HG03139 (cell line): Measurements from ENCODE around the gene NOTUM.
"Not testable (repeated sequence)": the region's sequence is repeated elsewhere in the genome, so short reads cannot be mapped to it uniquely, and the experiment has no call there.

Experiments
- ATAC-seq: cut with Tn5 transposase; IDR thresholded peaks from one replicate; pipeline ENCODE4 v1.9.1; 2021; ENCODE audit not compliant: unreplicated experiment

Gene NOTUM

DNA sequence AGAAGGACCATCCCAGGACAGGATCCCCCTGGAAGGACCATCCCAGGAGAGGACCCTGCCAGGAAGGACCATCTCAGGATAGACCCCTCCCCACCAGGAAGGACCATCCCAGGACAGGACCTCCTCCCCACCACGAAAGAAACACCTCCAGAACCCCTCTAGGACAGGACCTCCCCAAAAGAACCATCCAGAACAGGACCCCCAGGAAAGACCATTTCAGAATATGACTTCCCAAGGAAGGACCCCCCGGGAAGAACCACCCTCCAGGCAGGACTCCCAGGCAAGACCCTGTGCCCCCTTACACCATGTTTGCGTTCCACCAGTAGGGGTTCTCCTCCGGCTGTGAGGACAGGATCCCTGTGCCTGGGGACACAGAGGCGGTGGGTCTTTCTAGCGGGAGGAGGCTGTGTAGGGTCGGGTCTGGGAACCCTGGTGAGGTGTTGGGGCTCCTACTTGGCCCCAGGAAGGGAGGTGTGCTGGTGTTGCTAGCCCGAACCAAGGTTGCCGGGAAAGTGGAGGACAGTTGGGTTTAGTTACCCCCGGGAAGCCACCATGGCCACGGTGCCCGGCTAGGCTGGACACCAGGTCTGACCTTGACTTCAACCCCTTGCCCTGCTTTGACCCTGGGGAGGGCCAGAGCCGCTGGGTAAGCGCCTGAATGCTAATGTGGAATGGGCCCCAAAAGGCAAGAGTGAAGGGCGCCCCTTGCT lies 2.2 kb downstream of the NOTUM start:
- ATAC-seq, result no peak

DNA sequence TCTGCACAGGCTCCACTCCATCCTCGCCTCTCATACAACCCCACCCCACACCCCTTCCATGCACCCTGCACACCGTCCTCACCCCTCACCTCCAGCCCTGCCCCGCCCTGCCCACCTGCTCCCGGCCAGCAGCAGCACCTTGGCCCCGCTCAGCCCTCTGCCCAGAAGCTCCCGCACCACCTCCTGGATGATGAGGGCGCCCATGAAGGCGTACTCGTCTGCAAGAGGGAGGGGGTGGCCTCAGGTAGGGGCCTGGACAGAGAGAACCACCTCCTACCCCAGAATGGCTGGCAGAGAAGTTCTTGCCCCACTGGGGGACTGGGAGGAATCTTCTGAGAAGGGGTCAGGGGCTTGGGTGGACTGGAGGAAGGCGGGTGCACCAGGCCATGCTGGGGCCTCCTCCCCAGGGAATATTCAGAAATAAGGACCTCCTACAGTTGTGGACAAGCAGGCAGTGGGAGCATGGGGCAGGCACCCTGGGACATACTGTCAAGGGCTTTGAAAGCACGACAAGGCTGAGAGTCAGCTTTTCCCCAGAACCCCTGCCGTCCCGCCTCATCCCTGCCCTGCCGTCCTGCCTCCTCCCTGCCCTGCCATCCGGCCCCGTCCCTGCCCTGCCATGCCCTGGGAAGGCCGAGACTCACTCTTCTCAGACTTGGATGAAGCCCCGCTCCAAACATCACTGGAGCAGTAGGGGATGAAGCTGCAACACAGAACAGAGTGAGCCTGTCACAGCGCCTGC lies 3.1 kb downstream of the NOTUM start:
- no peak for ATAC-seq

DNA sequence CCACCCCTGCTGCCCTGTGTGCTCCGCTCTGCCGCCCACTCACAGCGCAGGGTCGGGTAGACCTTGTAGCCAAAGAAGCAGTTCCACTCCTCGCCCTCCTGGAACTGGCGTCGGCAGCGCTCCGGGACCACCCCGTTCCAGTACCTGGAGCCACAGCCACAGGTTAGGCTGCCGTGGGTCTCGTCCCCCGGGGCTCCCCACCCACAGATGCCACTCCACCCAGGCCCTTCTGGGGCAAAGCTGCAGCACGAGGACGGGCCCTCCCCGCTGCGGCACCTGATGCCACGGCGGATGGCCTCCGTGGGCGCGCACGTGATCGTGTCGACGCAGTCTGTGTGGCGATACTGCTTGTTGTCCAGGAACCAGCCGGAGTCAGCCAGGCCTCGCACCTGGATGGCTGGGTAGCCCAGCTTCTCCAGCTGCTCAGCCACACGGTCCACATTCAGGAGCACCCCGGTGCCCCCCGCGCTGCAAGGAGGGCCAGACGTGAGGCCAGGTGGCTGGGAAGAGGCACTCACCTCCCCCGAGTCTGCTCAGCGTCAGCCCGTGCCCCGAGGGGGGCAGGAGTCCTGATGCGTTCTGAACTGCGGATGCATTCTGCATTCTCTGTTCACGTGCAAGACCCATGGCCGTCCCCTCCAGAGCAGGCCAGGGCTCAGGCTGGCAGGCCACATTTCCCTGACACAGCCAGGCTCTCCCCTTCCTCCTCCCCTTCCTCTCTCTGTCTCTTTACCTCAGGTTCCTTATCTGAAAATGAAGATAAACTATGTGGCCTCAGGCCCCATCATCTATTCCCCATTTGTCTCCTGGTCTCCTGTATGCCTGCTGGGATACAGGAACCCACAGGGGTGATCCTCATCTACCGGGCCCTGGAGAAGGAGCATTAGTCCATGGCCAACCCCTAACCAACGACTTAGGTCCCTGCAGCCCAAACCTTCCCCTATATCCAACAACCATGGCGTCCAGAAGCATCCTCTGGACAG lies 4.1 kb downstream of the NOTUM start:
- ATAC-seq, result no peak

- ATAC-seq, result no peak
These were observed 5.0 kb downstream of the NOTUM start for GRCh38 chr17:81955756-81956544.

- ATAC-seq, result no peak
These were observed 5.8 kb downstream of the NOTUM start for GRCh38 chr17:81955058-81955681.

DNA sequence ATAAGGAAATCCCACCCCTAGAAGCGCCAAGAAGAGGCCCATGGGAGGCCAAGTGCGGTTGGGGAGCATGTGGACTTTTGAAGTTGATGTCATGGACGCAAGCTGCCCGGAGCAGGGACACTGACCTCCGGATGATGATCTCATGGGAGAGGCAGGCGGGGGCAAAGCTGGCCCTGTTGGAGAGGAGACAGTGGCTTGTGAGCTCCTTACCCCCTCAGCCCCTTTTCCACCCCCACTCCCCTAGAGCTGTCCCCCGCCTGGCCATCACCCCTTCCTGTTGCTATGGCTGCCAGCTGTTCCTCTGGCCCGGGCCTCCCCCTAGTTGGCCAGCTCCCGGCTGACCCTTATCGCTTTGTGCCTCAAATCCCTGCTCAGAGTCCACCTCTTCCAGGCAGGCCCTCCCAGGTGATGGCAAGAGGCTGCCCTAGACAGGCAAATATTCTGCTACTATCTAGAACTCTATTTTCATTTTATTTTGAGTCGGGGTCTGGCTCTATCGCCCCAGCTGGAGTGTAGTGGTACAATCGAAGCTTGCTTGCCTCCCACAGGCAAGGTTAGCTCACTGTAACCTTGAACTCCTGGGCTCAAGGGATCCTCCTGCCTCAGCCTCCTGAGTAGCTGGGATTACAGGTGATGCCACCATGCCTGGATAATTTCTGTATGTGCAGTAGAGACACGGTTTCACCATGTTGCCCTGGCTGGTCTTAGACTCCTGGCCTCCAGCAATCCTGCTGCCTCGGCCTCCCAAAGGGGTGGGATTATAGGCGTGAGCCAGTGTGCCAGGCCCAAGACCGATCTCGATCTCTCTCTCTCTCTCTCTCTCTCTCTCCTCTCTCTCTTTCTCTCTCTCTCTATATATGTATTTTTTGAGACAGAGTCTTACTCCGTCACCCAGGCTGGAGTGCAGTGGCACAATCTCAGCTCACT lies 6.6 kb downstream of the NOTUM start:
- no peak for ATAC-seq

DNA sequence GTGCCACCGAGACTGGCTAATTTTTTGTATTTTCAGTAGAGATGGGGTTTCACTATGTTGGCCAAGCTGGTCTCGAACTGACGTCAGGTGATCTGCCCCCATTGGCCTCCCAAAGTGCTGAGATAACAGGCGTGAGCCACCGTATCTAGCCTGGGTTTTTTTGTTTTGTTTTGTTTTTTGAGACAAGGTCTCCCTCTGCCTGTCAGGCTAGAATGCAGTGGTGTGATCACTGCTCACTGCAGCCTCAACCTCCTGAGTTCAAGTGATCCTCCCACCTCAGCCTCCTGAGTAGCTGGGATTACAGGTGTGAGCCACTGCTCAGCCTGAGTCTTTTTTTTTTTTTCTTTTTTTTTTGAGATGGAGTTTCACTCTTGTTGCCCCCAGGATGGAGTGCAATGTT lies 7.5 kb downstream of the NOTUM start:
- ATAC-seq, result not testable (repeated sequence)

DNA sequence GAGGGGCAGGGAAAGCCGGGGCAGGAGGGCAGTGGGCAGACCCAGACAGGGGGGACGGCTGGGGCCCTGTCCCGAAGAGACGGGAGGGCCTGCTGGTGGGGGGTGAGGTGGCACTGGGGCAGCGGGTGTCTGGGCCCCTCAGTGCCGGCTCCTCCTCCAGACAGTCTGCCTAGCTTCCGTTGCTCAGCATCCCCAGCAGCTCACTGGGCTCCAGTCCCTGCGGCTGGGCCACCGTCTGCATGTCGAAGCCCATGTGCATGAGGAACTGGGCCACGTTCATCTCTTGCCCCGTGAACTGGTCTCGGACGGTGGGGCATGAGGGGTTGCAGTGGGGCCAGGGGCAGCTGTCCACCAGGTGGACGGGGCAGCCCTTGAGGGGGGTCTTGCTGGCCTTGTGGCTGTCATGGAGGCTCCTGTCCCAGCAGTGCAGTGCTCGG lies 8.2 kb downstream of the NOTUM start:
- ATAC-seq, result no peak

DNA sequence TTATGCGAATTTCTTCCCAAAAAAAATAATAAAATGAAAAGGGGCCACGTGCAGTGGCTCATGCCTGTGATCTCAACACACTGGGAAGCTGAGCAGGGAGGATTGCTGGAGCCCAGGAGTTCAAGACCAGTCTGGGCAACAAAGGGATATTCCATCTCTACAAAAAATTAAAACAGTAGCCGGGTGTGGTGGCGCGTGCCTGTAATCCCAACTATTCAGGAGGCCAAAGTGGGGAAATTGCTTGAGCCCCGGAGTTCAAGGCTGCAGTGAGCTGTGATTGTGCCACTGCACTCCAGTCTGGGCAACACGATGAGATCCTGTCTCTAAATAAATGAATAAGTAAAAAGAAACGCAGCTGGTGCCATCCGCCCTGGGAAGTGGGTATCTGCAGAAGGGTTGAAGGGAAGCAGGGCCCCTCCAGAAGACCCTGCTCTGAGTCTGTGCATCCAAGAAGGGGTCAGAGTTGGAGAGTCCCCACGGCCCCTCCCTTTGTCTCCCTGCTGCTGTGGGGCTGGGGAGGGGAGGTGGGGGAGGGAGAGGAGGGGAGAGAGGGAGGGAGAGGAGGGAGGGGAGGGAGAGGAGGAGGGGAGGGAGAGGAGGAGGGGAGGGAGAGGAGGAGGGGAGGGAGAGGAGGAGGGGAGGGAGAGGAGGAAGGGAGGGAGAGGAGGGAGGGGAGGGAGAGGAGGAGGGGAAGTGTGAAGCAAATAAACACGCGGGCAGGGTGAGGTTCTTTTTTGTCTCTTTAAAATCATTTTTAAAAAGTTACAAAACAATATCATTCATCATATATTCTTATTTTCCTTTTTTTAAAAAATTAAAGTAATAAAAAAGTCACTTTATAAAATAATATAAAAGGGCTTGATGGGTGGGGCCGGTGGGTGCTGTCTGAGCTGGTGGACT lies 9.0 kb downstream of the NOTUM start:
- no peak for ATAC-seq

GRCh38 chr17:81950501-81950900 lies 10.5 kb downstream of the NOTUM start:
- no peak for ATAC-seq

- no peak for ATAC-seq
These were observed 12.2 kb downstream of the NOTUM start for GRCh38 chr17:81948635-81949378.

DNA sequence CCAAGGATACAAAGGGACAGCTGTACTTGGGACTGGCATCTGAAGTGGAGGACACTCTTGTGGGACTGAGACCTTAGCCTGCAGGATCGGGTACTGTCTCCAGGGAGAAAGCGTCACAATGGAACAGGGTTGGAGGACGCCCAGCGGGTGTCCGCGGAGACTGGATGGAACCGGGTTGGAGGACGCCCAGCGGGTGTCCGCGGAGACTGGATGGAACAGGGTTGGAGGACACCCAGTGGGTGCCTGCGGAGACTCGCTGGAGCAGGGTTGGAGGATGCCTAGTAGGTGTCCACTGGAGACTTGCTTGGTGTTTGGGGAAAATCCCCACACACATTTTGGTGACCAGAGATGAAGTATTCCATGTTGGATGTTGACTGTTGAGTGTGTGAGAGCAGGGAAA lies 13.8 kb downstream of the NOTUM start, which contains the start of gene MYADML2:
MYADML2 (minus strand) TSS at position 45 of the 400 bp plus-strand sequence. CDS start 5,492 bp downstream, outside the sequence.
- no peak for ATAC-seq

- no peak for ATAC-seq
These were observed 16.1 kb downstream of the NOTUM start for GRCh38 chr17:81944858-81945257.

- ATAC-seq, result no peak
These were observed 18.8 kb downstream of the NOTUM start for GRCh38 chr17:81942167-81942553.

GRCh38 chr17:81941484-81942166 lies 19.4 kb downstream of the NOTUM start:
- ATAC-seq, result no peak
